ENCODE data around the gene RTN4RL1.
A peak's percentile ranks its signal among the peaks of the same experiment; 100 is the strongest.

The RTN4RL1 gene

DNA sequence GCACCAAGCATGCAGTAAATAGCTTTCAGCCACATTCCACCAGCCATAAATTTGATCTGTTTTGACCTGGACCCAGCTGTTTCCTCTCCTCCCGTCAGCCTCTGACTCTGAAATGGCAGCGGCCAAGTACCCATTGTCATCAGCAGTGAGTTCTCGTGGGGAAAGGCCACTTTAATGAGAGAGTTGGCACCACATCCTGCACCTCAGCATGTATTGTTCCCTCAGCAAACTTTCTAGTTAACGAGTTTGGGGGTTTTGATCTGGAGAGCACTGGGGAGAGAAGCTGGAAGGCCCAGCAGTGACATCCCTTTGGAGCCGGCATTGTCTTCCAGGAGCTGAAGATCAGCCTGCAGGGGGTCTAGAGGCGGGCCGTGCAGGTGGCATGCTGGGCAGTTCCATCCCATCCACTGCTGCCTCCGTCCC is 110.5 kb downstream of the RTN4RL1 start:
- no peak overlapping the region for H3K4me3 ChIP-seq (ENCODE audit: low read depth, low read length)
- DNase-seq (ENCODE audit: low read depth), result no peak
- TF ChIP-seq MYC (IDR thresholded peaks at IDR 0.05; ENCODE audit: low read depth, low read length) (no peak), POLR2A (IDR thresholded peaks at IDR 0.05; ENCODE audit: extremely low read depth, insufficient read length) (no peak)
- TF ChIP-seq, protein P1, sequence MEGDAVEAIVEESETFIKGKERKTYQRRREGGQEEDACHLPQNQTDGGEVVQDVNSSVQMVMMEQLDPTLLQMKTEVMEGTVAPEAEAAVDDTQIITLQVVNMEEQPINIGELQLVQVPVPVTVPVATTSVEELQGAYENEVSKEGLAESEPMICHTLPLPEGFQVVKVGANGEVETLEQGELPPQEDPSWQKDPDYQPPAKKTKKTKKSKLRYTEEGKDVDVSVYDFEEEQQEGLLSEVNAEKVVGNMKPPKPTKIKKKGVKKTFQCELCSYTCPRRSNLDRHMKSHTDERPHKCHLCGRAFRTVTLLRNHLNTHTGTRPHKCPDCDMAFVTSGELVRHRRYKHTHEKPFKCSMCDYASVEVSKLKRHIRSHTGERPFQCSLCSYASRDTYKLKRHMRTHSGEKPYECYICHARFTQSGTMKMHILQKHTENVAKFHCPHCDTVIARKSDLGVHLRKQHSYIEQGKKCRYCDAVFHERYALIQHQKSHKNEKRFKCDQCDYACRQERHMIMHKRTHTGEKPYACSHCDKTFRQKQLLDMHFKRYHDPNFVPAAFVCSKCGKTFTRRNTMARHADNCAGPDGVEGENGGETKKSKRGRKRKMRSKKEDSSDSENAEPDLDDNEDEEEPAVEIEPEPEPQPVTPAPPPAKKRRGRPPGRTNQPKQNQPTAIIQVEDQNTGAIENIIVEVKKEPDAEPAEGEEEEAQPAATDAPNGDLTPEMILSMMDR (IDR thresholded peaks at IDR 0.05; ENCODE audit: low read depth, low read length), result no peak
- TF ChIP-seq, protein P2, sequence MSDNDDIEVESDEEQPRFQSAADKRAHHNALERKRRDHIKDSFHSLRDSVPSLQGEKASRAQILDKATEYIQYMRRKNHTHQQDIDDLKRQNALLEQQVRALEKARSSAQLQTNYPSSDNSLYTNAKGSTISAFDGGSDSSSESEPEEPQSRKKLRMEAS (IDR thresholded peaks at IDR 0.05; ENCODE audit: low read depth, low read length), result no peak

DNA sequence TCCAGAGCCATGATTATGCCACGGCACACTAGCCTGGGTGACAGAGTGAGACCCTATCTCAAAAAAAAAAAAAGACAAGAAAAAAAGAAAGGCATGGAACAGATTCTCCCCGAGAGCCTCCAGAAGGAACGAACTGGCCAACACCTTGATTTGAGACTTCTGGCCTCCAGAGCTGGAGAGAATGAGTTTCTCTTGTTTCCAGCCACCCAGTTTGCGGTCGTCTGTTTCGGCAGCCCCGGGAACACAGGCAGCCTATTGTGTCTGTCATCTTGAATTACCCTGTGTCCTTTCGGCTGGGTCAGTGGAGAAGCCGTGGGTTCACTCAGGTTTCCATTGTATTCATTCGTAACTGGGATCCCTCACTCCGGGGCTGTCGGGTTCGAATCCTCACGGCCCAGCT is 111.4 kb downstream of the RTN4RL1 start:
- TF ChIP-seq, protein P1 (IDR thresholded peaks at IDR 0.05; ENCODE audit: low read depth, low read length), result no peak
- TF ChIP-seq MYC (IDR thresholded peaks at IDR 0.05; ENCODE audit: low read depth, low read length), result no peak
- TF ChIP-seq, protein P2 (IDR thresholded peaks at IDR 0.05; ENCODE audit: low read depth, low read length), result no peak
- no peak for TF ChIP-seq POLR2A (IDR thresholded peaks at IDR 0.05; ENCODE audit: extremely low read depth, insufficient read length)
- H3K4me3 ChIP-seq (ENCODE audit: low read depth, low read length), result no peak overlapping the region
- no peak for DNase-seq (ENCODE audit: low read depth)

DNA sequence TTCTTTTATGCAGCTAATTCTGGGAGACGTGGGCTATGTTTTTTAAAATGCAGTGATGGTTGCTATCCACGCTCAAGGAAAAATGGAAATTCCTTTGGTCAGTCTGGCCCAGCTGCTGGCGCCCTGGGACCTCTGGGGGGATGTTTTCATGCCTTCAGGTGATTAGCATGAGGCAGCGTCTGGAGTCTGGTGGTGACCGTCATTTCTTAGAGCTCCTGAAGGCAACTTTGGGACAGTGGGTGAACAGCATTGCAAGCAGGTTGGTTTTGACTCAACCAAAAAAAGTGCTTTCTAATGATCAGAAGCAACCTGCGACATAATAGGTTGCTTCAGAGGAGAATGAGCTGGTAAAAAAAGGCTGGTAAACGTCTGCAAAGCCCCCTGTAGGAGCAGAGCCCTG is 113.0 kb downstream of the RTN4RL1 start:
- no peak overlapping the region for H3K4me3 ChIP-seq (ENCODE audit: low read depth, low read length)
- DNase-seq (ENCODE audit: low read depth), result no peak
- TF ChIP-seq, protein P2 (IDR thresholded peaks at IDR 0.05; ENCODE audit: low read depth, low read length), result no peak
- TF ChIP-seq, protein P1 (IDR thresholded peaks at IDR 0.05; ENCODE audit: low read depth, low read length), result no peak

DNA sequence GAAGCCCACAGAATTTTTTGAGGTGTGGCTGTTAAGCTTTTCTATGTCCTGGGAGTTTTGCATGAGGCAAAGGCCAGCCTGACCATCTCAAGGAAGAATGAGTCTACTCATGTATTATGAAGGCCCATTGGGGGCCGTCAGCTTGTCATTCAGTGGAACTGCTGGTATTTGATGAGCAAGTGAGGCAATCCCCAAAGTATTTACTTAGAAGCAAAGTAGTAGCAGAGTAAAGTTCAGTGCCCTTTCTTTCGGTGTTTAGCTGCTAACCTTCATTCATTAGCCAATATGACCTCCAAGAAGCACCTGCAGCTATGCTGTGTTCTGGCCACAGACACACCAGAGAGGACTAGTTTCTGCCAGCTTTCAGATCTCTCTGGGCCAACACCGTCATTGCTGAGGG is 115.1 kb downstream of the RTN4RL1 start:
- TF ChIP-seq MYC (IDR thresholded peaks at IDR 0.05; ENCODE audit: low read depth, low read length) (no peak), POLR2A (IDR thresholded peaks at IDR 0.05; ENCODE audit: extremely low read depth, insufficient read length) (no peak)
- TF ChIP-seq, protein P2 (IDR thresholded peaks at IDR 0.05; ENCODE audit: low read depth, low read length), result no peak
- TF ChIP-seq, protein P1 (IDR thresholded peaks at IDR 0.05; ENCODE audit: low read depth, low read length), result no peak
- H3K4me3 ChIP-seq (ENCODE audit: low read depth, low read length), result no peak overlapping the region
- DNase-seq (ENCODE audit: low read depth), result no peak

DNA sequence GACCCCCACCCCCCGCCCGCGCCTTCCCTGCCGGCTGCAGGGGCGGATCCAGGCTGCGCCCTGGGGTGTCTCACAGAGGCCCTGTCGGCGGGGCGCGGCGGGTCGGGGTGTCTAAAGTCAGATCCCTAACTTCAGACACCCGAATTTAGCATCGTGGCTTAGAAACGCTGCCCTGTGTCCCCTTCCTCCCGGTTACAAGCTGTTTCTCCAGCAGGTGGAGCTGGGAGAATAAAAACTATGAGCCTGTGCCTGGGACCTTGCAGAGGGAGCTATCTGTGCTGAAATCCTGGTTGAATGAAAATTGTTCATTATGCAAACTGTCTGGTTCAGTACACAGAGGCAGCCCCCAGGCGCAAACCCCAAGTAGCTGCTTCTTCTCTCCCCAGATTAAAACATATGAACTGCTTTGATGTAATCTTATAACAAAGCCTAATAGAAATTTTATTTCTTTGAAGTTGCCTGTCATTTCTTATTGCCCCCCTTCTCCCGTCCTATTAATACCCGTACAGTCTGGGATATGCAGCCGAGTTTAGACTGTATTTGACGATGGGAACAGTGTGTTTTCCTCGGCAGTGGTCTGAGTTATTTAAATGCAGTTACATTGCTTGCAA is 116.3 kb downstream of the RTN4RL1 start:
- H3K4me3 ChIP-seq (ENCODE audit: low read depth, low read length), result no peak overlapping the region
- TF ChIP-seq MYC (IDR thresholded peaks at IDR 0.05; ENCODE audit: low read depth, low read length), result no peak
- TF ChIP-seq, protein P1 (IDR thresholded peaks at IDR 0.05; ENCODE audit: low read depth, low read length), result peak; percentile 49
- DNase-seq (ENCODE audit: low read depth), result peak; percentile 65
